HEK293T (cell line): ENCODE measurements around the gene HSPH1.

Experiments used
- CTBP1 ChIP-seq: fragments of 450-650 bp; IDR thresholded peaks from 2 replicates; pipeline ENCODE4 v1.6.1; 2016; ENCODE audit warnings: borderline replicate concordance
- ELF4 ChIP-seq: fragments of 450-650 bp; IDR thresholded peaks from 2 replicates; pipeline ENCODE4 v1.6.1; 2017; ENCODE audit warnings: antibody characterized with exemption
- FOXK2 ChIP-seq: fragments of 450-650 bp; IDR thresholded peaks from 2 replicates; pipeline ENCODE4 v1.6.1; 2016; ENCODE audit warnings: mild to moderate bottlenecking
- FOXM1 ChIP-seq: fragments of 450-650 bp; IDR thresholded peaks from 2 replicates; pipeline ENCODE4 v1.6.1; 2017; ENCODE audit warnings: mild to moderate bottlenecking, borderline replicate concordance
- HDGF ChIP-seq: fragments of 450-650 bp; IDR thresholded peaks from 2 replicates; pipeline ENCODE4 v1.6.1; 2017; ENCODE audit warnings: antibody characterized with exemption, borderline replicate concordance
- L3MBTL2 ChIP-seq: fragments of 450-650 bp; conservative IDR thresholded peaks from 2 replicates; pipeline ENCODE4 v1.6.1; 2016; ENCODE audit warnings: mild to moderate bottlenecking
- SP1 ChIP-seq: fragments of 450-650 bp; IDR thresholded peaks from 2 replicates; pipeline ENCODE4 v1.6.1; 2017
- SUZ12 ChIP-seq: fragments of 450-650 bp; IDR thresholded peaks from 2 replicates; pipeline ENCODE4 v1.6.1; 2016; ENCODE audit warnings: mild to moderate bottlenecking
- TARDBP ChIP-seq: fragments of 450-650 bp; IDR thresholded peaks from 2 replicates; pipeline ENCODE4 v1.6.1; 2016
- ZNF384 ChIP-seq: fragments of 450-650 bp; IDR thresholded peaks from 2 replicates; pipeline ENCODE4 v1.6.1; 2016

DNA sequence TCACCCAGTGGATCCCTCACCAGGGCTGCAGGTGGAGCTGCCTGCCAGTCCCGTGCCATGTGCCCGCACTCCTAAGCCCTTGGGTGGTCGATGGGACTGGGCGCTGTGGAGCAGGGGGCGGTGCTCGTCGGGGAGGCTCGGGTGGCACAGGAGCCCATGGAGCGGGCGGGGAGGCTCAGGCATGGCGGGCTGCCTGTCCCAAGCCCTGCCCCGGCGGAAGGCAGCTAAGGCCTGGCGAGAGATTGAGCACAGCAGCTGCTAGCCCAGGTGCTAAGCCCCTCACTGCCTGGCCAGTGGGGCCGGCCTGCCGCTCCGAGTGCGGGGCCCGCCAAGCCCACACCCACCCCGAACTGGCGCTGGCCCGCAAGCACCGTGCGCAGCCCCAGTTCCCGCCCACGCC, 21.3 kb upstream of the HSPH1 start:
- TF ChIP-seq TARDBP, result no peak
- TF ChIP-seq L3MBTL2, result no peak
- no peak for TF ChIP-seq SUZ12
- TF ChIP-seq HDGF, result no peak
- TF ChIP-seq CTBP1, result no peak
- TF ChIP-seq ZNF384, result no peak
- no peak for TF ChIP-seq FOXM1
- no peak for TF ChIP-seq ELF4
- TF ChIP-seq FOXK2, result no peak
- TF ChIP-seq SP1, result no peak
